Measurements from ENCODE around the gene TBC1D1. TPM values are rescaled to one million over a fixed set of nuclear protein-coding genes. Genes with fewer than 3 reads are reported as not detected.

The TBC1D1 gene
- total RNA-seq, 1 experiment from 2014 or later = 49.9 TPM

- DNase-seq (ENCODE audit: low read depth) = no peak
Observed at GRCh38 chr4:38149472-38149996, 258.6 kb downstream of the TBC1D1 start.

DNA sequence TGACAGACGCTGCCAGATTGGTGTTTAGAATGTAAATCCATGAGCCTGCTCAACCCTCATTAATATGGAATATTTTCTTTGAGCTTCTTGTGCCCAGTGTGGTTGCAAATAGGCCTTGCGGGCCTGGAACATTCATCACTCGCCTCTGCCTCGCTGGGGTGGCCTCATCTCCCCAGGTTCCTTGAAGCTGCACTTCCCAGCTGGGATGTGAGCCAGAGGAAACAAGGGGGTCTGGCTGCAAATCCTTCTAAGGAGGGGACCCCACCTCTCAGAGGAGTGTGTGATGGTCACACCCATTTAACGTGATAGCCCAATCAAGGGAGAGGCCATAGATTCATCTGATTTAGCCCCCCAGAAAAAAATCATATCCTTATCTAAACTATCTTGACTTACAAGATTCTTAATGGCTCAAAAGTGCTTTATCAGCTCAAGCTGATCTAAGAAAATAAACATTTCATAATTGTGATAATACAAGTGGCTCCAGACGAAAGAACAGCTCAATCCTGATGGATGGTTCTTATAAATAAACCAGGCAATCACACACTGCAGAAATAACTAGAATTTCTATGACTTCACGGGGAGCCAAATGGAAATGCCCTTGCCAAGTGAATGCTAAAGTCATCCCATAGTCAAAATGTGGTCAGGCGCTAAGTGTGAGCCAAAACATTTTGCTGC is 259.2 kb downstream of the TBC1D1 start:
- peak; percentile 65 for DNase-seq (ENCODE audit: low read depth)

- no peak for DNase-seq (ENCODE audit: low read depth)
Observed at GRCh38 chr4:38150766-38151165, 259.9 kb downstream of the TBC1D1 start.

DNA sequence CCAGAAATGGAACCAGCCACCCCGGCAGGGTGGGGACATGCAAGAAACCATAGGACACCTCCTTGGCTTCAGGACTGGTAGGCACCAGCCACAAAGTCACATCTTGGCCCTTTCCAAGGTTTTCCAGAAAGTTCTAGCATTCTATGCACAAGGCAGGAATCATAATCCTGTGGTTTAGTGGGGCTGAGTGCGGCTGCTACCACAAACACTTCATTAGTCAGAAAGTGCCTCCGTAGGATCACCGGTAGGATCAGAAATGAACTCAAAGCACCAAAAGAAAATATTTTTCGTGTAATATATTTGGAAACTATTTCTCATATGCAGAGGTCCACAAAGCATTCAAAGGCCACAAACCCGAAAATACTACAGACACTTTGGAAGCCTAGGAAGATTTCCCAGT is 261.0 kb downstream of the TBC1D1 start:
- DNase-seq (ENCODE audit: low read depth) = no peak

DNA sequence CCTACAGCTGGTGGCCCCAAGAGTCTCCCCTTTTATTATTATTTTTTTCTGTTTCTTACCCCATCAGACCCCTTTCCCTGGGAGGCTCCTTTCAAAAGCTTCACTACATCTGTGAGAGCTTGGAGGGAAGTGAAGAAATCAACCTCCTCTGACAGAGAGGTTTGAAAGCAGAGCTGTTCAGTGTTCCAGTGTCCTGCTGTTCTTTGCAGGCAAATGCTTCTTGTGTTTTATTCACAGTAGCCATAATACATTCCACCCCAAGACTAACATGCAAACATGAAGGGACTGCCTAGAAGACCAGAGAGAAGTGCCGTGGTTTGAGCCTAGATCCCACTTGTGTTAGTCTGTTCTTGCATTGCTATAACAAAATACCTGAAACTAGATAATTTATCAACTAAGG is 261.4 kb downstream of the TBC1D1 start:
- DNase-seq (ENCODE audit: low read depth) = no peak

- DNase-seq (ENCODE audit: low read depth) = no peak
Observed at GRCh38 chr4:38152721-38153386, 262.0 kb downstream of the TBC1D1 start.

GRCh38 chr4:38153387-38153760 is 262.5 kb downstream of the TBC1D1 start:
- DNase-seq (ENCODE audit: low read depth) = no peak

DNA sequence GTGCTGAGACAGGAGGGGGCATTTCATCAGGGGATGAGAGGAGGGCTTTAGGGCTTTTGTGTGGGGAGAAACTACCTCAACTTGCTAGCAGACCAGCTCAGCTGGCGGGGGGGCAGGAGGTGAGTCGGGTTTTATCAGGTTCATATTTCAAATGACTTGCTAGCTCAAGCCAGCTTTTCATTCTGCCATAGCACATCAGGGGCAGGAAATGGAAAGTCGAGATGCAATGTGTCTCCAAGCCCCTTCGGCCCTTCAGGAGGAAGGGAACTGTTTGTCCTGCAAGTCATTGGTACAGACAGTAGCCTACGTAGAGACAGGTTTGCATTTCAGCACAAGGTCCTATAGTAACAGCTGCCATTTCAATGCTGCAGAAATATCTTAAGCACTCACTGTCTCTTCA is 263.4 kb downstream of the TBC1D1 start:
- DNase-seq (ENCODE audit: low read depth) = no peak

- no peak for DNase-seq (ENCODE audit: low read depth)
Observed at GRCh38 chr4:38154681-38155588, 264.1 kb downstream of the TBC1D1 start.

GRCh38 chr4:38155589-38156294 is 264.9 kb downstream of the TBC1D1 start:
- DNase-seq (ENCODE audit: low read depth) = no peak

- no peak for DNase-seq (ENCODE audit: low read depth)
Observed at GRCh38 chr4:38157592-38157991, 266.7 kb downstream of the TBC1D1 start.

DNA sequence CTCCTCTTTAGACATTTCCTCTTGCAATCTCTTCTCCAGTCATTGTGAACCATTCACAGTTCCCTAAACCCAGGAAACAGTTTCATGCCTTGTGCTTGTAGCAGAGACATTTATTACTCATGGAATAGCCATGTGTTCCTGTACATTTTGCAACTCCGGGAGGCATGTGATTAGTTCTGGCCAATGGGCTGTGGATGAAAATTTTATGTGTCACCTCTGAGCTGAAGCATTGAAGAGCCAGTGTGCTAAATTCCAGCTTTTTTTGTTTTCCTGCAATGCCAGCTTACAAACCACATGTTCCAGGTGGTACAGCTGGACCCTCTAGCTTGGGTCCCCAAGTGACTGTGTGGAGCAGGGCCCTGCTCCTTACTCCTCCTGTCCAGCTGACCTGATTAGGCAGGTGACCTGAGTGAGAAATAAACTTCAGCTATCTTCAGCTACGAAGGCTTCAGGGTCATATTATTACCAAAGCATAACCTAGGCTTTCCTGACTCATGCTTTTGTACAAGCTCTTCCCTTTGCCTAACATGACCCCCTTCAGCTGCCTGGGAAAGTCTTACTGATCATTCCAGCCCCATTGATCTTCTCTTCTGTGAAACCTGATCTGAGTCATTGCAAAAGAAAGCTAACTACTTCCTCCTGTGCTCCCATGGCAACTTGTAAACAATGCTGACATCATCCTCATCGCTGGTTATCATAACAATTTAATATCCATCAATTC is 269.8 kb downstream of the TBC1D1 start:
- peak; percentile 70 for DNase-seq (ENCODE audit: low read depth)

- no peak for DNase-seq (ENCODE audit: low read depth)
Observed at GRCh38 chr4:38161208-38162113, 270.6 kb downstream of the TBC1D1 start.

- peak; percentile 11 for DNase-seq (ENCODE audit: low read depth)
Observed at GRCh38 chr4:38162240-38162784, 271.4 kb downstream of the TBC1D1 start.

DNA sequence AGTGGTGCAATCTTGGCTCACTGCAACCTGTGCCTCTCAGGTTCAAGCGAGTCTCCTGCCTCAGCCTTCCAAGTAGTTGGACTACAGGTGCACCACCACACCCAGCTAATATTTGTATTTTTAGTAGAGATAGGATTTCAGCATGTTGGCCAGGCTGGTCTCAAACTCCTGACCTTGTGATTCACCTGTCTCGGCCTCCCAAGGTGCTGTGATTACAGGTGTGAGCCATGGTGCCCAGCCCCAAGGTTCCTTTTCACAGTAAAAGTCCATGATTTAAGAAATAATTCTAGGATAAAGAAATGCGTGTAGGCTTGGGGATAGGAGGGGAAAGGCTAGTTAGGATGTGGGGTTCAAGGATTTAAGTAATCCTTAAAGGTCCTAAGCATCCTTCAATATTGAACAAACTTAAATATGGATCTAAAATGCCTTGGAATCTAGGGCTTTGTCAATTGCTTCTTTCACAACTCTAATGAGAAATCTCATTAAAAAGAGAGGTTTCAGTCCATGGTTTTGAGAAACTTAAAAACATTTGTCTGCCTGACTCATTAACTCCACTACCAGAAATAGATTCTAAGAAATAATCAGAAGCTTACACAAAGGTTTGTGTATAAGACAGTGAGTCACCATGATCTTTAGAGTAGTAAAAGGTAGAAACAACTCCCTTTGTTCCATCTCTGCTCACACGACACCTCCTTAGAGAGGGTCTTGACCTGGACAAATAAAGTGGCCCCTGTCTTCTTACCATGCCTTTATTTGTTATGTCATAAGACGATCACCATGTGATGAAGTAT is 272.5 kb downstream of the TBC1D1 start:
- DNase-seq (ENCODE audit: low read depth) = no peak

DNA sequence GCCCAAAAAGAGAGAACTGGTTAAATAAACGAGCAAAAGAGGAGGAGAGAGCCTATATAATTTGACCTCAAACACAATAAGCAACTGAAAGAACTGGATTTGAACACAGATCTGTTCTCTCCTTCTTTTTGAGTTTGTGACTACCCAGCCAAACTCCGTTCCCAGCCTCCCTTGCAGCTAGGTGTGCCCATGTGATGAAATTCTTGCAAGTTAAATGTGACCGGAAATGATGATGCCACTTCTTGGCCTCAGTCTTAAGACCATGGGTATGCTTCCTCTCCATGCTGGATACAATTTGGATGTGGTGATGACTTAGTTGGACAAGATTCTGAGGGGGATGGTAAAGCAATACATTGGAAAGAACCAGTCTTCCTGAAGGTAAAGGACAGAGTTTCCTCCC is 273.5 kb downstream of the TBC1D1 start:
- no peak for DNase-seq (ENCODE audit: low read depth)

DNA sequence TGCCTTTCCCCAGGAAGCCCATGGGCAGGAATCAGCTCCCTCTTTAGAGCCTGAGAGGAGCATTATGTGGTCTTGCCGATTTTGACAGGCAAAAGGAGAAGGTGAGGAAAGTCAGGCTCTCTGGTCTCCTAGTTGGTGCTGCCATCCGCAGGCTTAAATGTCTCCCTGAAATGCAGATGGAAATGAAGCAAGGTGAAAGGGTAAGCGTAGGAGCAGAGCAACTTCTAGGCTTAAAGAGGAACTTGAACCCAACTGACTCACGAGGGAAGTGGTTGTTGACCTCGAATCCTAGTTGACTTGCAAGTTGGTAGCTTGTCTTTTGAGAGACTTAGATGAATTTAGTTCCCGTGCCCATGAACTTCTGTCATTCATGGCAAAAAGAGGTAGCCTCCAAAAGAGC is 275.2 kb downstream of the TBC1D1 start:
- no peak for DNase-seq (ENCODE audit: low read depth)

DNA sequence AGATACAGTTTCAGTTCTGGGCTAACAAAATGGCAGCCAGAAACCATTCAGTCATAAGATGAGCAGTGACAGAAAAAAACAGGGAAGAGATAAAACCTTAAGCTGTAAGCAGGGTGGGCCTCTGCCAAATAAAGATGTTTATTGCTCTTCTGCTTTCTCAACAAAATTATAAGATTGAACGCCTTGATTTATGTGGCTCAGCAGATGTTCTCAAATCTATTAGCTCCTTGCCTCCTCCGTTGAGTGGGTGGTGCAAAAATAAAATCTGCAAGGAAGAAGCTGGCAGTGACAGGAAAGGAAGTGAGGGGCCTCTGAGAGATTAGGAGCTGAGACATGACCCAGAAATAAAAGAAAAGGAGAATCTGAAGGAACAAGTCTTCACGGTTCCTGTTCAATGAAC is 275.9 kb downstream of the TBC1D1 start:
- no peak for DNase-seq (ENCODE audit: low read depth)

DNA sequence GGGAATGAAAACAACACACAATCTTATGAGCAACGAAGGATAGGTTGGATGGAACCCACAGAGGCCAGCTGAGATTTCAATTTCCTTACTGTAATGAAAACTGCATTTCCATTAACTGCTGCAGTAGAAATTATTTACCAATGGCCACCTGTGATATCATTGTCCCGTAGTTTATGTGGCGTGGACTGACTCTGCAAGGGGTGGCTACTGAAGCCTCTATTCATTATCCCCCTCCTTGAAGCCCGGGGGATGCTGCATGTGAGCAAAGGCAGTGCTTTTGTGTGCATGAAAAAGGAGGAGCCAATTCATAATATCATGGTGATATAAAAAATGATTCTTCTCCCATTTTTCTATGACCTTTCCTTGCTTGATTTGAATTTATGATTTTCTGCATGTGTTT is 277.1 kb downstream of the TBC1D1 start:
- no peak for DNase-seq (ENCODE audit: low read depth)
